IMR-90 (cell line): Measurements from ENCODE around the gene NFE2L1. TPM values are rescaled to one million over a fixed set of nuclear protein-coding genes. Genes with fewer than 3 reads are reported as not detected.

Experiments used
- ATAC-seq: fragments of 200-7000 bp; cut with Tn5 transposase; 2 replicates; pipeline ENCODE4 v1.9.1; 2020; ENCODE audit warnings: low read depth, mild to moderate bottlenecking, moderate library complexity
- BruUV-seq: library from RNA; stranded (reverse); fragments of 400-500 nt; replicated peaks from 2 replicates; lab custom pipeline; 2021; lab: Mats Ljungman, UMichigan
- CTCF ChIA-PET: fragments of 300-600 bp; formaldehyde crosslinking; extraction: SDS; loops from one replicate; lab custom pipeline; 2021; ENCODE audit warnings: antibody characterized with exemption; lab: Yijun Ruan, JAX
- POLR2A ChIA-PET: fragments of 300-600 bp; sonication (Branson Sonifier 250); formaldehyde crosslinking; loops from one replicate; lab custom pipeline; 2022; ENCODE audit warnings: antibody characterized with exemption; ENCODE audit not compliant: unreplicated experiment; lab: Charles Lee
- DNase-seq: peaks from one replicate; pipeline ENCODE4 v3.0.0; 2013
- H2AFZ ChIP-seq: replicated peaks from 2 replicates; pipeline ENCODE3; 2013; ENCODE audit warnings: low read length, mild to moderate bottlenecking; ENCODE audit not compliant: poor library complexity
- H2AK5ac ChIP-seq: 2 replicates; pipeline ENCODE4 v1.6.1; 2013; ENCODE audit warnings: low read depth, low read length, inconsistent platforms
- H2AK9ac ChIP-seq: replicated peaks from 2 replicates; pipeline ENCODE3; 2013; ENCODE audit warnings: mild to moderate bottlenecking, low read depth, low read length, moderate library complexity; ENCODE audit not compliant: poor library complexity
- H2BK120ac ChIP-seq: 2 replicates; pipeline ENCODE4 v1.6.1; 2013; ENCODE audit warnings: low read depth, low read length, inconsistent platforms
- H2BK15ac ChIP-seq: 3 replicates; pipeline ENCODE4 v1.6.1; 2013; ENCODE audit warnings: low read depth, low read length, inconsistent platforms
- H2BK20ac ChIP-seq: 2 replicates; pipeline ENCODE4 v1.6.1; 2013; ENCODE audit warnings: low read depth, mild to moderate bottlenecking, inconsistent platforms, low read length, moderate library complexity
- H2BK5ac ChIP-seq: 2 replicates; pipeline ENCODE4 v1.6.1; 2013; ENCODE audit warnings: mild to moderate bottlenecking, low read depth, low read length, inconsistent platforms; ENCODE audit not compliant: poor library complexity, severe bottlenecking
- H3K14ac ChIP-seq: replicated peaks from 2 replicates; pipeline ENCODE4 v1.6.1; 2013; ENCODE audit warnings: low read depth, low read length, inconsistent platforms
- H3K18ac ChIP-seq: 2 replicates; pipeline ENCODE4 v1.6.1; 2013; ENCODE audit warnings: low read depth, low read length, control low read depth
- H3K23ac ChIP-seq: 2 replicates; pipeline ENCODE4 v1.6.1; 2013; ENCODE audit warnings: low read depth, low read length, inconsistent platforms
- H3K27ac ChIP-seq: 2 replicates; pipeline ENCODE4 v1.5.1; 2013; ENCODE audit warnings: mild to moderate bottlenecking, control low read depth, low read length; ENCODE audit not compliant: insufficient read depth
- H3K27me3 ChIP-seq: 2 replicates; pipeline ENCODE4 v1.6.1; 2013; ENCODE audit warnings: low read length; ENCODE audit not compliant: control insufficient read depth, insufficient read depth
- H3K36me3 ChIP-seq: 2 replicates; pipeline ENCODE4 v1.6.1; 2013; ENCODE audit warnings: low read length, mixed read lengths; ENCODE audit not compliant: control insufficient read depth, insufficient read depth
- H3K4ac ChIP-seq: 2 replicates; pipeline ENCODE4 v1.6.1; 2013; ENCODE audit warnings: low read depth, low read length, inconsistent platforms
- H3K4me1 ChIP-seq: 2 replicates; pipeline ENCODE4 v1.6.1; 2013; ENCODE audit warnings: low read length, mixed read lengths; ENCODE audit not compliant: control insufficient read depth, insufficient read depth
- H3K4me2 ChIP-seq: 2 replicates; pipeline ENCODE4 v1.6.1; 2013; ENCODE audit warnings: low read depth, mild to moderate bottlenecking, control low read depth, low read length, moderate library complexity
- H3K4me3 ChIP-seq: 2 replicates; pipeline ENCODE4 v1.5.1; 2013; ENCODE audit warnings: low read depth, mild to moderate bottlenecking, control low read depth, low read length, moderate library complexity; ENCODE audit not compliant: insufficient read depth
- H3K56ac ChIP-seq: 2 replicates; pipeline ENCODE4 v1.6.1; 2013; ENCODE audit warnings: low read length, inconsistent platforms; ENCODE audit not compliant: insufficient read depth; ENCODE audit errors: extremely low read depth
- H3K79me1 ChIP-seq, 2 experiments: 2 replicates each; pipeline ENCODE4 v1.6.1; 2013; ENCODE audit warnings: low read length in 2 of 2, inconsistent platforms in 1 of 2, low read depth in 1 of 2
- H3K9ac ChIP-seq: 2 replicates; pipeline ENCODE4 v1.6.1; 2013; ENCODE audit warnings: low read depth, low read length, control low read depth
- H3K9me1 ChIP-seq: 2 replicates; pipeline ENCODE4 v1.6.1; 2013; ENCODE audit warnings: low read length, inconsistent platforms; ENCODE audit not compliant: insufficient read depth
- H3K9me3 ChIP-seq: 2 replicates; pipeline ENCODE4 v1.6.1; 2013; ENCODE audit warnings: low read length; ENCODE audit not compliant: control insufficient read depth, insufficient read depth
- H4K20me1 ChIP-seq: 2 replicates; pipeline ENCODE4 v1.6.1; 2013; ENCODE audit warnings: low read length, inconsistent platforms; ENCODE audit not compliant: insufficient read depth
- H4K5ac ChIP-seq: 2 replicates; pipeline ENCODE4 v1.6.1; 2013; ENCODE audit warnings: mild to moderate bottlenecking, low read depth, low read length, control low read depth
- H4K8ac ChIP-seq, 2 experiments: 2 replicates each; pipeline ENCODE4 v1.6.1; 2013; ENCODE audit warnings: low read depth in 2 of 2, low read length in 2 of 2, control low read depth in 1 of 2, inconsistent platforms in 1 of 2
- H4K91ac ChIP-seq: 2 replicates; pipeline ENCODE4 v1.6.1; 2013; ENCODE audit warnings: low read depth, low read length, inconsistent platforms; ENCODE audit not compliant: insufficient read depth
- BHLHE40 ChIP-seq: fragments of 150-350 bp; IDR thresholded peaks from 2 replicates; pipeline ENCODE4 v1.6.1; 2016; ENCODE audit warnings: mild to moderate bottlenecking, low read depth, low read length
- CTCF ChIP-seq: conservative IDR thresholded peaks from 2 replicates; pipeline ENCODE4 v1.5.1; 2012; ENCODE audit warnings: mild to moderate bottlenecking, low read depth, low read length, improper control_type of control experiment
- MAFK ChIP-seq: IDR thresholded peaks from 2 replicates; pipeline ENCODE4 v1.6.1; 2012; ENCODE audit warnings: low read depth, low read length, improper control_type of control experiment
- RAD21 ChIP-seq: IDR thresholded peaks from 2 replicates; pipeline ENCODE4 v1.6.1; 2012; ENCODE audit warnings: low read length, improper control_type of control experiment
- RFX5 ChIP-seq: IDR thresholded peaks from 2 replicates; pipeline ENCODE4 v1.8.0; 2012; ENCODE audit warnings: low read depth, mild to moderate bottlenecking, low read length, moderate library complexity
- SMC3 ChIP-seq: fragments of 150-350 bp; IDR thresholded peaks from 2 replicates; pipeline ENCODE4 v1.6.1; 2016; ENCODE audit warnings: low read depth, mild to moderate bottlenecking, antibody characterized with exemption, low read length, moderate library complexity
- WGBS, 2 experiments: methylation state at CpG; one replicate each; pipeline versions ENCODE4 v1.1.5 to v1.1.7; 2013; ENCODE audit warnings: missing lambda C conversion rate in 2 of 2; ENCODE audit not compliant: insufficient read length in 1 of 2; ENCODE audit errors: extremely low coverage in 2 of 2; 5-methylcytosine and 5-hydroxymethylcytosine counted together
- dilution Hi-C: fragments of 300-500 bp; cut with HindIII; formaldehyde crosslinking; loops from one replicate; pipeline ENCODE4 v1.14.3; 2018; ENCODE audit warnings: low sequenced_read_pairs; ENCODE audit not compliant: unreplicated experiment
- in situ Hi-C: fragments of 300-500 bp; cut with MboI; formaldehyde crosslinking; loops from 3 replicates; pipeline ENCODE4 v1.14.3; 2019; ENCODE audit warnings: low sequenced_read_pairs, inconsistent platforms, mixed read lengths
- intact Hi-C: fragments of 100-400 bp; cut with micrococcal nuclease; formaldehyde crosslinking; loops from 2 replicates; pipeline ENCODE4 v1.10.0; 2022
- polyA plus RNA-seq, 3 experiments: library from polyadenylated mRNA; depleted of rRNA; stranded (reverse); fragments of >200 nt; gene quantifications; 2 replicates each; pipeline ENCODE4 v1.2.3, GENCODE V29; 2012; ENCODE audit warnings: low replicate concordance in 1 of 3
- total RNA-seq: library from RNA; depleted of rRNA; stranded (reverse); fragments of >200 nt; gene quantifications from 2 replicates; pipeline ENCODE4 v1.2.3, GENCODE V29; 2012

NFE2L1 gene
- total and polyA plus RNA-seq, 2 of the 4 experiments (the other 2 are of a cell fraction), result 42.8 to 122 TPM

GRCh38 chr17:48011405-48012150, 36.6 kb upstream of the NFE2L1 start:
- Histone ChIP-seq H3K4me1 (no peaks in the 10 kb centered on the region; the same call in 1 of the 2 replicates), H3K9me3 (no peaks in the 10 kb centered on the region), H4K91ac (no peak overlapping the region), H2BK15ac (no peak overlapping the region), H3K14ac (peak overlapping the region; percentile 58), H3K9me1 (no peaks in the 10 kb centered on the region; the same call in 1 of the 2 replicates), H3K4me2 (peak overlapping the region; percentile 61), H3K36me3 (no peaks in the 10 kb centered on the region), H3K27me3 (peaks cover 13% of the 10 kb centered on the region), H3K27ac (no peak overlapping the region), H4K8ac (peak overlapping the region in 1 of 2 experiments; percentile 41; a peak in 1 of 4 replicates), H4K5ac (peak overlapping the region; percentile 10; the same call in 1 of the 2 replicates), H2AK5ac (0 out of 2 replicates have a peak overlapping the region, but pooled peaks have one; percentile 2), H2BK5ac (no peak overlapping the region), H2AK9ac (peak overlapping the region; percentile 5), H3K79me1 (no peaks in the 10 kb centered on the region), H3K4me3 (peak overlapping the region; percentile 29), H3K18ac (no peak overlapping the region), H3K9ac (no peak overlapping the region), H2BK20ac (no peak overlapping the region), H3K4ac (peak overlapping the region; percentile 21; the same call in 1 of the 2 replicates), H3K56ac (no peak overlapping the region), H3K23ac (peak overlapping the region; percentile 45; the same call in 1 of the 2 replicates), H4K20me1 (no peaks in the 10 kb centered on the region), H2AFZ (peak overlapping the region; percentile 87), H2BK120ac (peak overlapping the region; percentile 41; the same call in 1 of the 2 replicates)
- TF ChIP-seq RAD21, result peak; percentile 32; the same call in 1 of the 2 replicates
- no peak for TF ChIP-seq RFX5
- peak; percentile 49 for TF ChIP-seq CTCF
- peak; percentile 30; the same call in 1 of the 2 replicates for TF ChIP-seq SMC3
- TF ChIP-seq BHLHE40, result no peak
- no peak for TF ChIP-seq MAFK
- peak; percentile 25 for DNase-seq
- in situ Hi-C loops (no loop called here), intact Hi-C loops (no loop called here), dilution Hi-C loops (no loop called here)
- ATAC-seq, result peak; percentile 67
- no TSS peak for BruUV-seq
- ChIA-PET POLR2A (interaction anchor here (0.6 kb wide), 1 partner anchor 55 kb away, joined by 5 read pairs; no protein-coding TSS in a partner anchor), CTCF (interaction anchor here (0.6 to 1.3 kb wide), 5 partner anchors 12 to 439 kb away, joined by 3 to 5 read pairs (median 4); partner anchors contain the start of gene CDK5RAP3)
- 4% methylated on average over 5 of the region's 23 CpGs; no CpG with 5 or more reads in 1 of the 2 experiments for WGBS, 2 experiments
